BLaER1 treated with 17β-estradiol and CSF1 and Interleukin-3, amounts not matched to agents 10 nM and 100 nM (cell line): Measurements from ENCODE around the gene DIAPH3.

Experiments used
- H3K27ac ChIP-seq, 11 experiments: shearing (Covaris generic); formaldehyde crosslinking; 2 replicates each; pipeline ENCODE4 v1.8.1; 2022
- H3K27me3 ChIP-seq, 11 experiments: shearing (Covaris generic); formaldehyde crosslinking; 2 replicates each; pipeline ENCODE4 v1.8.1; 2022
- H3K36me3 ChIP-seq, 11 experiments: shearing (Covaris generic); formaldehyde crosslinking; 2 replicates each; pipeline ENCODE4 v1.8.1; 2022
- H3K4me1 ChIP-seq, 10 experiments: shearing (Covaris generic); formaldehyde crosslinking; 2 replicates each; pipeline ENCODE4 v1.8.1; 2022
- H3K4me2 ChIP-seq, 11 experiments: shearing (Covaris generic); formaldehyde crosslinking; 2 replicates each; pipeline ENCODE4 v1.8.1; 2022
- H3K4me3 ChIP-seq, 10 experiments: shearing (Covaris generic); formaldehyde crosslinking; 2 replicates each; pipeline ENCODE4 v1.8.1; 2022
- H3K9ac ChIP-seq, 11 experiments: shearing (Covaris generic); formaldehyde crosslinking; 2 replicates each; pipeline ENCODE4 v1.8.1; 2022
- H3K9me3 ChIP-seq, 11 experiments: shearing (Covaris generic); formaldehyde crosslinking; replicated peaks in 1 of 11; 2 replicates each; pipeline ENCODE4 v1.8.1; 2022
- H4K20me1 ChIP-seq, 11 experiments: shearing (Covaris generic); formaldehyde crosslinking; 2 replicates each; pipeline ENCODE4 v1.8.1; 2022
- Cebpa-rat ChIP-seq, 11 experiments: shearing (Covaris generic); IDR thresholded peaks; 2 replicates each; pipeline ENCODE4 v1.8.1; 2022

DIAPH3 gene

GRCh38 chr13:59806801-59807200 is 356.9 kb downstream of the DIAPH3 start:
- no peaks in the 10 kb centered on the region for H4K20me1 ChIP-seq
- H3K4me2 ChIP-seq, result no peak overlapping the region
- no peaks in the 10 kb centered on the region for H3K9me3 ChIP-seq

GRCh38 chr13:59801107-59801880 is 362.4 kb downstream of the DIAPH3 start:
- H3K4me1 ChIP-seq, result no peaks in the 10 kb centered on the region
- H3K27me3 ChIP-seq, result no peaks in the 10 kb centered on the region
- no peaks in the 10 kb centered on the region for H4K20me1 ChIP-seq
- no peak overlapping the region for H3K4me3 ChIP-seq
- TF ChIP-seq Cebpa-rat (IDR thresholded peaks at IDR 0.05), result no peak
- no peak overlapping the region for H3K9ac ChIP-seq
- peaks cover 0 to 4% (median 0%) of the 10 kb centered on the region in 11 experiments; a peak in 1 of 22 replicates for H3K36me3 ChIP-seq
- H3K4me2 ChIP-seq, result no peak overlapping the region
- no peaks in the 10 kb centered on the region for H3K9me3 ChIP-seq
- no peak overlapping the region for H3K27ac ChIP-seq

More at GRCh38 chr13:59806801-59807200, 356.9 kb downstream of the DIAPH3 start:
- no peak overlapping the region for H3K27ac ChIP-seq
- no peaks in the 10 kb centered on the region; a peak in 1 of 22 replicates for H3K36me3 ChIP-seq
- H3K4me3 ChIP-seq, result no peak overlapping the region
- no peaks in the 10 kb centered on the region for H3K27me3 ChIP-seq
- no peaks in the 10 kb centered on the region for H3K4me1 ChIP-seq
- no peak overlapping the region for H3K9ac ChIP-seq
- TF ChIP-seq Cebpa-rat (IDR thresholded peaks at IDR 0.05), result no peak

DNA sequence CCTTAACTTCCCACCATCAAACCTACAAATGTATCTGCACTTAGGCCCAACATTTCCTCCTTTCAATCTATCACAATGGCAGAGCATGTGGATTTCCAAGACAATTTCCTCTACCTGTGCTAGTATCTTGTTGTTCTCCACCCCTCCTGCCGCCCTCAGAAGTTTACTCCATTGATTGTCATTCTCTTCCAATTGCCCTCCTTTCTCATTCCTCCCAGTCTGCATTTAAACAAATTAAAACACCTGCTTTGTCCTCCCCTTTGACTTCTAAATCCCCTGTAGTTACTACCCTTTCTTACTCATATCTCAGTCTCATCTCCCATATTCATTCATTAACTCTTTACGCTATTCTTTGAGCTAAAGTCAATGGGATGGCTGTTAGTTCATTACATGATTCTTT is 370.6 kb downstream of the DIAPH3 start:
- H3K4me3 ChIP-seq, result no peak overlapping the region
- no peaks in the 10 kb centered on the region for H3K36me3 ChIP-seq
- no peaks in the 10 kb centered on the region for H3K27me3 ChIP-seq
- TF ChIP-seq Cebpa-rat (IDR thresholded peaks at IDR 0.05), result no peak
- no peak overlapping the region for H3K27ac ChIP-seq
- no peak overlapping the region for H3K4me2 ChIP-seq
- no peak overlapping the region for H3K9ac ChIP-seq
- H3K9me3 ChIP-seq, result no peaks in the 10 kb centered on the region
- H3K4me1 ChIP-seq, result no peaks in the 10 kb centered on the region
- no peaks in the 10 kb centered on the region for H4K20me1 ChIP-seq

- no peak overlapping the region for H3K4me2 ChIP-seq
- no peaks in the 10 kb centered on the region for H3K9me3 ChIP-seq
- H3K36me3 ChIP-seq, result no peaks in the 10 kb centered on the region
- no peak overlapping the region for H3K9ac ChIP-seq
- no peak overlapping the region for H3K4me3 ChIP-seq
- no peak for TF ChIP-seq Cebpa-rat (IDR thresholded peaks at IDR 0.05)
- no peaks in the 10 kb centered on the region for H3K27me3 ChIP-seq
- no peak overlapping the region for H3K27ac ChIP-seq
- H3K4me1 ChIP-seq, result no peaks in the 10 kb centered on the region
- H4K20me1 ChIP-seq, result no peaks in the 10 kb centered on the region
Observed at GRCh38 chr13:59790626-59791025, 373.1 kb downstream of the DIAPH3 start.

- no peaks in the 10 kb centered on the region for H3K4me1 ChIP-seq
Observed at GRCh38 chr13:59789558-59789957, 374.2 kb downstream of the DIAPH3 start.

GRCh38 chr13:59787679-59788078 is 376.0 kb downstream of the DIAPH3 start:
- no peak for TF ChIP-seq Cebpa-rat (IDR thresholded peaks at IDR 0.05)
- Histone ChIP-seq H3K27me3 (no peaks in the 10 kb centered on the region), H3K4me3 (no peak overlapping the region), H3K27ac (no peak overlapping the region), H3K4me2 (no peak overlapping the region), H3K9me3 (no peaks in the 10 kb centered on the region), H3K36me3 (no peaks in the 10 kb centered on the region), H3K4me1 (no peaks in the 10 kb centered on the region), H3K9ac (no peak overlapping the region), H4K20me1 (no peaks in the 10 kb centered on the region)

More at GRCh38 chr13:59789558-59789957, 374.2 kb downstream of the DIAPH3 start:
- Histone ChIP-seq H3K36me3 (no peaks in the 10 kb centered on the region), H3K27ac (no peak overlapping the region), H3K27me3 (no peaks in the 10 kb centered on the region), H3K9me3 (no peaks in the 10 kb centered on the region), H4K20me1 (no peaks in the 10 kb centered on the region), H3K4me2 (no peak overlapping the region), H3K9ac (no peak overlapping the region), H3K4me3 (no peak overlapping the region)
- no peak for TF ChIP-seq Cebpa-rat (IDR thresholded peaks at IDR 0.05)

DNA sequence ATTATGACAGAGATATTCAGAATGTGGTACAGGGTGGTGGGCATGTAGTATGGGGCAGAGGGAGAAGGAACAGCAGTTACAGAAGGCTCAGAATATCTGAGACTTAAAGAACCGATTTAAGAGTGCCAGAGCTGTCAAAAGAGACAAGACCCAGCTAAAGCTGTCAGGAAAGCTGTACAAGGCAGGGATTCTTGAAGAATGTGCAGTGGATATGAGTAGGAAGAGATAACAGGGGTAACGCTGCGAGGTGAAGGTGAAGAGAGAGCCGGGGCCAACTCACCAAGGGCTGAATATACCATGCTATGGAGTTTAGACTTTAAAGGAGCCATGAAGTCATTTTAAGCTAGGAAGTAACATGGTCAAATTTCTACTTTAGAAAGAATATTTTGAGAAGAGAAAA is 381.0 kb downstream of the DIAPH3 start:
- no peaks in the 10 kb centered on the region for H4K20me1 ChIP-seq
- H3K4me3 ChIP-seq, result no peak overlapping the region
- no peaks in the 10 kb centered on the region for H3K36me3 ChIP-seq
- H3K4me2 ChIP-seq, result no peak overlapping the region
- H3K9me3 ChIP-seq, result no peaks in the 10 kb centered on the region
- no peaks in the 10 kb centered on the region for H3K27me3 ChIP-seq
- H3K4me1 ChIP-seq, result no peaks in the 10 kb centered on the region
- H3K27ac ChIP-seq, result no peak overlapping the region
- no peak overlapping the region for H3K9ac ChIP-seq
- TF ChIP-seq Cebpa-rat (IDR thresholded peaks at IDR 0.05), result no peak

- no peaks in the 10 kb centered on the region for H3K36me3 ChIP-seq
- TF ChIP-seq Cebpa-rat (IDR thresholded peaks at IDR 0.05), result no peak
- no peaks in the 10 kb centered on the region for H3K4me1 ChIP-seq
- no peaks in the 10 kb centered on the region for H4K20me1 ChIP-seq
- no peak overlapping the region for H3K9ac ChIP-seq
- H3K4me2 ChIP-seq, result no peak overlapping the region
- H3K4me3 ChIP-seq, result no peak overlapping the region
- no peaks in the 10 kb centered on the region for H3K27me3 ChIP-seq
- H3K27ac ChIP-seq, result no peak overlapping the region
- no peaks in the 10 kb centered on the region for H3K9me3 ChIP-seq
Observed at GRCh38 chr13:59780058-59780457, 383.7 kb downstream of the DIAPH3 start.

DNA sequence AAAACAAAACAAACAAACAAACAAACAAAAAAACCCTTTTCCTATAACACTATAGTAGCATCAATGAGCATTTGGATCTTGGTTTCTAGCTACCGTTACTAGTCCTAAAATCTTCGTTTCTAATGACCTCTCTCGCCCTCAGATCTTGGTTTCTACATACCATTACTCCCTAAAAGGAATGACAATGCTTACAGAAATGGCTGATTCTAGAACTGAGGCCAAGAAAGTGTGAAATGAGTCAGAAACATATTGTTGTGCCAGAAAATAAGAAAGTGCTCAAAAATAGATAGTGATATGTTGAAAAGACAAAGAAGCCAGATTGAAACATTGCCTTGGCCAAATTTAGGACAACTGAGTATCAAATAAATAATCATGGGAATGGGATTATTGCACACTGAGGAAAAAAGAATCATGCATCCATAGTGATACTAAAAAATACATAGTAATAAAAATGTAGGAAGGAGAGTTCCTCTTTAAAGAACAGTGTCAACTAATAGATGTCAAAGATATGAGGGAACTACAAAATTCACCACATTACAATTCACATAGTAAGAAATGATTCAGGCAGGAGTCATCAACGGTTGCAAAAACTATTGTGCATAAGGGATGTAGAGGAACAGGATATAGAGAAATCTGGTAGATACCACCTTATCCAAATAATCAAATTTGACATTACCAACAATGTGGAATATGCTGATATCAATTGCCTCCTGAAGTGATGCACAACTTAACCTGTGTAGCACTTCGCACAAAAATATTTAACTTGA is 386.6 kb downstream of the DIAPH3 start:
- TF ChIP-seq Cebpa-rat (IDR thresholded peaks at IDR 0.05), result no peak
- H4K20me1 ChIP-seq, result 0 out of 22 replicates have a peak, but pooled peaks cover 0 to 4% (median 0%) of the 10 kb centered on the region in 11 experiments
- H3K4me2 ChIP-seq, result no peak overlapping the region
- H3K27ac ChIP-seq, result no peak overlapping the region
- H3K9me3 ChIP-seq, result no peaks in the 10 kb centered on the region
- no peaks in the 10 kb centered on the region for H3K4me1 ChIP-seq
- H3K36me3 ChIP-seq, result no peaks in the 10 kb centered on the region
- H3K9ac ChIP-seq, result no peak overlapping the region
- no peak overlapping the region for H3K4me3 ChIP-seq
- no peaks in the 10 kb centered on the region for H3K27me3 ChIP-seq
